HepG2 (cell line): ENCODE data around the gene METTL1. TPM values are rescaled to one million over a fixed set of nuclear protein-coding genes. Genes with fewer than 3 reads are reported as not detected.

ENCODE experiments used
- ATAC-seq: fragments of 200-7000 bp; cut with Tn5 transposase; 3 replicates; pipeline ENCODE4 v1.9.1; 2020; ENCODE audit warnings: mild to moderate bottlenecking, moderate library complexity
- BruUV-seq: library from RNA; stranded (reverse); fragments of 400-500 nt; replicated peaks from 2 replicates; lab custom pipeline; 2021; lab: Mats Ljungman, UMichigan
- CTCF ChIA-PET: fragments of 300-600 bp; formaldehyde crosslinking; extraction: SDS; loops from one replicate; lab custom pipeline; 2021; ENCODE audit warnings: low total read pairs, inconsistent platforms, low intra/inter-chr PET ratio; lab: Yijun Ruan, JAX
- POLR2A ChIA-PET: fragments of 350-600 bp; sonication (Branson Sonifier 250); formaldehyde crosslinking; loops from one replicate; lab custom pipeline; 2020; ENCODE audit warnings: antibody characterized with exemption, inconsistent platforms; lab: Yijun Ruan, JAX
- DNase-seq: peaks from one replicate; pipeline ENCODE4 v3.0.0-alpha.2; 2015; ENCODE audit warnings: low spot score
- FAIRE-seq: peaks from 3 replicates; lab custom pipeline; 2011; peaks lifted over from hg19 to GRCh38; lab: Jason Lieb, UNC
- H2AFZ ChIP-seq: one replicate; pipeline ENCODE4 v1.6.1; 2011; ENCODE audit warnings: low read length, inconsistent platforms
- H3K27ac ChIP-seq: fragments of 300-600 bp; 3 replicates; pipeline ENCODE4 v1.8.0; 2011; ENCODE audit warnings: mixed run types, mild to moderate bottlenecking, mixed read lengths, low read length, inconsistent platforms; ENCODE audit not compliant: insufficient read depth; ENCODE audit errors: extremely low read length
- H3K27me3 ChIP-seq, 2 experiments: fragments of 200-600 bp in 1 of 2; 2 replicates in 1 of 2; 3 replicates in 1 of 2; pipeline versions ENCODE4 v1.6.0 to v1.8.0; 2011; ENCODE audit warnings: low read length in 2 of 2, mild to moderate bottlenecking in 2 of 2, moderate library complexity in 2 of 2, inconsistent platforms in 1 of 2; ENCODE audit not compliant: insufficient read depth in 2 of 2, control insufficient read depth in 1 of 2
- H3K36me3 ChIP-seq, 2 experiments: fragments of 200-600 bp in 1 of 2; replicated peaks in 1 of 2; 2 replicates in 1 of 2; 3 replicates in 1 of 2; pipeline versions ENCODE4 v1.5.1 to v1.8.0; 2011; ENCODE audit warnings: low read length in 2 of 2, inconsistent platforms in 1 of 2; ENCODE audit not compliant: insufficient read depth in 2 of 2, control insufficient read depth in 1 of 2
- H3K4me1 ChIP-seq: 2 replicates; pipeline ENCODE4 v1.5.1; 2012; ENCODE audit warnings: low read length, inconsistent platforms; ENCODE audit not compliant: insufficient read depth
- H3K4me2 ChIP-seq: 2 replicates; pipeline ENCODE4 v1.6.0; 2011; ENCODE audit warnings: low read depth, low read length, inconsistent platforms
- H3K4me3 ChIP-seq, 3 experiments: fragments of 200-600 bp in 1 of 3; sonication (generic), shearing (Covaris generic) in 1 of 3; replicated peaks in 1 of 3; 2 replicates each; pipeline ENCODE4 v1.5.1; 2011 to 2016; ENCODE audit warnings: low read length in 3 of 3, inconsistent platforms in 2 of 3, low read depth in 2 of 3, mild to moderate bottlenecking in 2 of 3, control low read depth in 1 of 3, mixed read lengths in 1 of 3; ENCODE audit not compliant: insufficient read depth in 1 of 3
- H3K79me2 ChIP-seq: one replicate; pipeline ENCODE4 v1.6.1; 2011; ENCODE audit warnings: low read length, inconsistent platforms; ENCODE audit not compliant: insufficient read depth
- H3K9ac ChIP-seq: 2 replicates; pipeline ENCODE4 v1.6.0; 2011; ENCODE audit warnings: mild to moderate bottlenecking, low read depth, low read length, inconsistent platforms; ENCODE audit not compliant: insufficient read depth
- H3K9me3 ChIP-seq: 2 replicates; pipeline ENCODE4 v1.5.1; 2012; ENCODE audit warnings: mild to moderate bottlenecking, low read length
- H4K20me1 ChIP-seq: 2 replicates; pipeline ENCODE4 v1.6.0; 2011; ENCODE audit warnings: inconsistent platforms, mild to moderate bottlenecking, low read length, moderate library complexity; ENCODE audit not compliant: insufficient read depth
- EP300 ChIP-seq, 3 experiments: sonication (generic) in 1 of 3; formaldehyde crosslinking in 1 of 3; IDR thresholded peaks; 2 replicates each; pipeline versions ENCODE4 v1.5.1 to v1.6.1; 2011 to 2020; ENCODE audit warnings: low read depth in 2 of 3, low read length in 2 of 3, borderline replicate concordance in 1 of 3, improper control_type of control experiment in 1 of 3, mild to moderate bottlenecking in 1 of 3, missing genetic modification reagents in 1 of 3, moderate library complexity in 1 of 3
- ERF ChIP-seq: IDR thresholded peaks from 2 replicates; pipeline ENCODE4 v1.6.1; 2018; ENCODE audit warnings: missing biosample characterization, missing genetic modification reagents
- HNRNPH1 ChIP-seq: fragments of 200-400 bp; formaldehyde crosslinking; optimal IDR thresholded peaks from 2 replicates; pipeline ENCODE3; 2017; ENCODE audit warnings: mild to moderate bottlenecking, low read depth, low read length
- HNRNPUL1 ChIP-seq: fragments of 200-400 bp; formaldehyde crosslinking; IDR thresholded peaks from 2 replicates; pipeline ENCODE4 v1.6.1; 2017; ENCODE audit warnings: low read depth, mild to moderate bottlenecking, low read length, moderate library complexity
- RBAK ChIP-seq: sonication (generic); formaldehyde crosslinking; IDR thresholded peaks from 2 replicates; pipeline ENCODE4 v1.5.1; 2020; ENCODE audit warnings: mild to moderate bottlenecking, missing genetic modification reagents
- SOX5 ChIP-seq: IDR thresholded peaks from 2 replicates; pipeline ENCODE4 v1.6.1; 2016; ENCODE audit warnings: borderline replicate concordance
- TBP ChIP-seq: sonication (generic); formaldehyde crosslinking; IDR thresholded peaks from 2 replicates; pipeline ENCODE4 v1.5.0; 2020; ENCODE audit warnings: missing genetic modification reagents
- TRIM24 ChIP-seq: sonication (generic); formaldehyde crosslinking; IDR thresholded peaks from 2 replicates; pipeline ENCODE4 v1.8.0; 2022; ENCODE audit warnings: mild to moderate bottlenecking, missing genetic modification reagents
- ZBTB20 ChIP-seq: sonication (generic); formaldehyde crosslinking; IDR thresholded peaks from 2 replicates; pipeline ENCODE4 v1.8.1; 2023; ENCODE audit warnings: missing genetic modification reagents, low read depth, mild to moderate bottlenecking, borderline replicate concordance
- ZNF234 ChIP-seq: sonication (generic); formaldehyde crosslinking; conservative IDR thresholded peaks from 2 replicates; pipeline ENCODE4 v1.5.1; 2020; ENCODE audit warnings: mild to moderate bottlenecking, missing genetic modification reagents
- ZNF317 ChIP-seq: sonication (generic); formaldehyde crosslinking; IDR thresholded peaks from 2 replicates; pipeline ENCODE4 v1.5.0; 2020; ENCODE audit warnings: mild to moderate bottlenecking, missing genetic modification reagents
- ZNF567 ChIP-seq: sonication (generic); formaldehyde crosslinking; IDR thresholded peaks from 2 replicates; pipeline ENCODE4 v1.8.1; 2023; ENCODE audit warnings: mild to moderate bottlenecking, missing genetic modification reagents, borderline replicate concordance
- WGBS: methylation state at CpG from one replicate; pipeline ENCODE4 v1.1.6; 2017; ENCODE audit warnings: low lambda C conversion rate; 5-methylcytosine and 5-hydroxymethylcytosine counted together
- in situ Hi-C: cut with HindIII; loops from 2 replicates; pipeline ENCODE4 v1.10.0; 2017; ENCODE audit warnings: low pct_unique_long_range_greater_than_20kb; ENCODE audit not compliant: extremely low pct_ligation_motif_present
- intact Hi-C: fragments of 100-400 bp; cut with micrococcal nuclease; formaldehyde crosslinking; loops from one replicate; pipeline ENCODE4 v1.10.0; 2022; ENCODE audit not compliant: unreplicated experiment
- polyA plus RNA-seq, 8 experiments: library from polyadenylated mRNA; depleted of rRNA in 3 of 8; stranded (reverse) in 7 of 8; unstranded in 1 of 8; fragments of >200 nt; fragmentation: Illumina TruSeq in 4 of 8; extraction: Trizol in 4 of 8; gene quantifications; 2 replicates each; pipeline versions ENCODE4 v1.2.1 to v1.2.3, GENCODE V29; 2011 to 2016; ENCODE audit warnings: low read depth in 4 of 8, missing spikeins in 1 of 8, mixed read lengths in 1 of 8; ENCODE audit not compliant: insufficient read depth in 1 of 8
- total RNA-seq, 5 experiments: library from RNA; depleted of rRNA; stranded (reverse); fragments of >200 nt; fragmentation: Illumina TruSeq; extraction: Trizol; gene quantifications; 2 replicates each; pipeline ENCODE4 v1.2.3, GENCODE V29; 2016; ENCODE audit warnings: low read depth in 1 of 5
- TF ChIP-seq, protein P1 (sequence below): sonication (generic); formaldehyde crosslinking; IDR thresholded peaks from 2 replicates; pipeline ENCODE4 v1.5.1; 2020; ENCODE audit warnings: missing genetic modification reagents, mild to moderate bottlenecking, borderline replicate concordance
- TF ChIP-seq, protein P2 (sequence below): sonication (generic); formaldehyde crosslinking; IDR thresholded peaks from 2 replicates; pipeline ENCODE4 v1.4.0; 2020; ENCODE audit warnings: missing genetic modification reagents, borderline replicate concordance
- TF ChIP-seq, protein P3 (sequence below): sonication (generic); formaldehyde crosslinking; IDR thresholded peaks from 2 replicates; pipeline ENCODE4 v1.4.0; 2020; ENCODE audit warnings: missing genetic modification reagents

METTL1 gene
- total and polyA plus RNA-seq, 2 of the 13 experiments (the other 11 are each of a cell fraction or from before 2014, with no cell fraction given), result 34.7 to 36.9 TPM

GRCh38 chr12:57807285-57807684 lies 35.4 kb upstream of the METTL1 start:
- in situ Hi-C loops (no loop called here), intact Hi-C loops (no loop called here)
- H3K36me3 ChIP-seq, result peaks cover 3 to 9% of the 10 kb centered on the region in 2 experiments; a peak in 3 of 5 replicates
- H3K4me1 ChIP-seq, result peaks cover 7% of the 10 kb centered on the region; the same call in 1 of the 2 replicates
- WGBS, result 91% methylated on average over 7 of the region's 9 CpGs
- no peaks in the 10 kb centered on the region for H3K9me3 ChIP-seq
- H4K20me1 ChIP-seq, result 0 out of 2 replicates have a peak, but pooled peaks cover 3% of the 10 kb centered on the region
- no peak overlapping the region for H3K9ac ChIP-seq
- DNase-seq, result no peak
- no peaks in the 10 kb centered on the region for H3K27me3 ChIP-seq
- H2AFZ ChIP-seq, result no peak overlapping the region
- ChIA-PET CTCF (no interaction called here), POLR2A (no interaction called here)
- no peak overlapping the region for H3K27ac ChIP-seq
- no peak overlapping the region for H3K4me3 ChIP-seq
- TF ChIP-seq ZNF234 (CRISPR knock-in tag) (no peak), ZNF567 (CRISPR knock-in tag) (no peak), TBP (CRISPR knock-in tag) (no peak), TRIM24 (CRISPR knock-in tag) (no peak), HNRNPUL1 (no peak), ZBTB20 (CRISPR knock-in tag) (no peak), HNRNPH1 (no peak), SOX5 (CRISPR knock-in tag) (no peak), ZNF317 (CRISPR knock-in tag) (no peak), RBAK (CRISPR knock-in tag) (no peak), EP300 (IDR thresholded peaks at IDR 0.05; ENCODE audit: low read depth in 2 of 2, low read length in 2 of 2) (no peak), EP300 (CRISPR knock-in tag; IDR thresholded peaks at IDR 0.05; ENCODE audit: borderline replicate concordance) (no peak), ERF (CRISPR knock-in tag) (no peak)
- TF ChIP-seq, protein P1, sequence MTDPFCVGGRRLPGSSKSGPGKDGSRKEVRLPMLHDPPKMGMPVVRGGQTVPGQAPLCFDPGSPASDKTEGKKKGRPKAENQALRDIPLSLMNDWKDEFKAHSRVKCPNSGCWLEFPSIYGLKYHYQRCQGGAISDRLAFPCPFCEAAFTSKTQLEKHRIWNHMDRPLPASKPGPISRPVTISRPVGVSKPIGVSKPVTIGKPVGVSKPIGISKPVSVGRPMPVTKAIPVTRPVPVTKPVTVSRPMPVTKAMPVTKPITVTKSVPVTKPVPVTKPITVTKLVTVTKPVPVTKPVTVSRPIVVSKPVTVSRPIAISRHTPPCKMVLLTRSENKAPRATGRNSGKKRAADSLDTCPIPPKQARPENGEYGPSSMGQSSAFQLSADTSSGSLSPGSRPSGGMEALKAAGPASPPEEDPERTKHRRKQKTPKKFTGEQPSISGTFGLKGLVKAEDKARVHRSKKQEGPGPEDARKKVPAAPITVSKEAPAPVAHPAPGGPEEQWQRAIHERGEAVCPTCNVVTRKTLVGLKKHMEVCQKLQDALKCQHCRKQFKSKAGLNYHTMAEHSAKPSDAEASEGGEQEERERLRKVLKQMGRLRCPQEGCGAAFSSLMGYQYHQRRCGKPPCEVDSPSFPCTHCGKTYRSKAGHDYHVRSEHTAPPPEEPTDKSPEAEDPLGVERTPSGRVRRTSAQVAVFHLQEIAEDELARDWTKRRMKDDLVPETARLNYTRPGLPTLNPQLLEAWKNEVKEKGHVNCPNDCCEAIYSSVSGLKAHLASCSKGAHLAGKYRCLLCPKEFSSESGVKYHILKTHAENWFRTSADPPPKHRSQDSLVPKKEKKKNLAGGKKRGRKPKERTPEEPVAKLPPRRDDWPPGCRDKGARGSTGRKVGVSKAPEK (CRISPR knock-in tag), result no peak
- TF ChIP-seq, protein P2, sequence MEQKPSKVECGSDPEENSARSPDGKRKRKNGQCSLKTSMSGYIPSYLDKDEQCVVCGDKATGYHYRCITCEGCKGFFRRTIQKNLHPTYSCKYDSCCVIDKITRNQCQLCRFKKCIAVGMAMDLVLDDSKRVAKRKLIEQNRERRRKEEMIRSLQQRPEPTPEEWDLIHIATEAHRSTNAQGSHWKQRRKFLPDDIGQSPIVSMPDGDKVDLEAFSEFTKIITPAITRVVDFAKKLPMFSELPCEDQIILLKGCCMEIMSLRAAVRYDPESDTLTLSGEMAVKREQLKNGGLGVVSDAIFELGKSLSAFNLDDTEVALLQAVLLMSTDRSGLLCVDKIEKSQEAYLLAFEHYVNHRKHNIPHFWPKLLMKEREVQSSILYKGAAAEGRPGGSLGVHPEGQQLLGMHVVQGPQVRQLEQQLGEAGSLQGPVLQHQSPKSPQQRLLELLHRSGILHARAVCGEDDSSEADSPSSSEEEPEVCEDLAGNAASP (CRISPR knock-in tag), result no peak
- TF ChIP-seq, protein P3, sequence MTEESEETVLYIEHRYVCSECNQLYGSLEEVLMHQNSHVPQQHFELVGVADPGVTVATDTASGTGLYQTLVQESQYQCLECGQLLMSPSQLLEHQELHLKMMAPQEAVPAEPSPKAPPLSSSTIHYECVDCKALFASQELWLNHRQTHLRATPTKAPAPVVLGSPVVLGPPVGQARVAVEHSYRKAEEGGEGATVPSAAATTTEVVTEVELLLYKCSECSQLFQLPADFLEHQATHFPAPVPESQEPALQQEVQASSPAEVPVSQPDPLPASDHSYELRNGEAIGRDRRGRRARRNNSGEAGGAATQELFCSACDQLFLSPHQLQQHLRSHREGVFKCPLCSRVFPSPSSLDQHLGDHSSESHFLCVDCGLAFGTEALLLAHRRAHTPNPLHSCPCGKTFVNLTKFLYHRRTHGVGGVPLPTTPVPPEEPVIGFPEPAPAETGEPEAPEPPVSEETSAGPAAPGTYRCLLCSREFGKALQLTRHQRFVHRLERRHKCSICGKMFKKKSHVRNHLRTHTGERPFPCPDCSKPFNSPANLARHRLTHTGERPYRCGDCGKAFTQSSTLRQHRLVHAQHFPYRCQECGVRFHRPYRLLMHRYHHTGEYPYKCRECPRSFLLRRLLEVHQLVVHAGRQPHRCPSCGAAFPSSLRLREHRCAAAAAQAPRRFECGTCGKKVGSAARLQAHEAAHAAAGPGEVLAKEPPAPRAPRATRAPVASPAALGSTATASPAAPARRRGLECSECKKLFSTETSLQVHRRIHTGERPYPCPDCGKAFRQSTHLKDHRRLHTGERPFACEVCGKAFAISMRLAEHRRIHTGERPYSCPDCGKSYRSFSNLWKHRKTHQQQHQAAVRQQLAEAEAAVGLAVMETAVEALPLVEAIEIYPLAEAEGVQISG (CRISPR knock-in tag), result no peak
- no TSS peak for BruUV-seq
- H3K79me2 ChIP-seq, result no peaks in the 10 kb centered on the region
- no peak overlapping the region for H3K4me2 ChIP-seq
- no peak for ATAC-seq
- no peak for FAIRE-seq
